ENCODE measurements around the gene OR4D2. TPM values are rescaled to one million over a fixed set of nuclear protein-coding genes. Genes with fewer than 3 reads are reported as not detected.

OR4D2 gene
- total RNA-seq, result not detected in 2 replicates

DNA sequence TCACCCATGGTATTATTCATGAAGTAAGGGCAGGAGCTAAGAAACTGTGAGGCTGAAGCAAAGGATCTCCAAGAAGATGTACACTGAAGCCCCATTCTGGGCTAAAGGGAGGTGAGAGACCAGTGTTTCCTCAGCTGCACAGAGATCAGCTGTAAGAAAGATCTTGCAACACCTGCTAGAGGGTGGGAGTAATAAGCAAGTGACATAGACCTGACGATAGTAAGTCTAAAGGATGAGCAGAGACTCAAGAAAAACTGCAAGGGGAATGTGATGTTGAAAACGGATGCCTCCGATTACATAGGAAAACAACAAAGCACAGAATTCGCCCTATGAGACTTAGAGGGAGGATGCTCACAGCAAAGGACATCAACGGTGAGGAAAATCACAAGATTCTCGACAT lies at the start of gene OR4D2:
TSS of gene OR4D2 (plus strand) at position 301 of the 400 bp plus-strand sequence. CDS start 2,674 bp downstream, outside the sequence.

DNA sequence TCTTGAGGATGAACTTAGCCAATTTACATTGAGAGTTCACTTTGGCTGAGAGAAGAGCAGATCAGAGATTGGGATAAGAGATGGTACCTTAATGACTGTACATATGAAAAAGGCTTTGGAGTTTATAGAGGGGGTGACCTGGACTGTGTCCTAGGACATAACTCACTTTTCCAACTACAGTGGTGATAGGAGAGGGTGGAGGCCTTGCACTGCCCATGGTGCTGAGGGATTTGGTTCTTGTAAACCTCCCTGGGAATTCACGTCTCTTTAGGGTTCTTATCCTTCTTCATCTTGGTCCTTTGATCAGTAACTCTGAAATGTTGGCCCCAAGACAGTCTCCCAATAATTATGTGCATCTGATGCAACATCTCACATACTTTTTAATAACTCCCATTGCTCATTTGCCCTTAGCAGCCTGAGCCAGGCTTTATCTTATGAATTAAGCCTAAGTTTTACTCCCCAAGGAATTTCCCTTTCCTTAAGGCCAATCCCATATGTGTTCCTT lies 18.8 kb upstream of the OR4D2 start, which contains the start of gene OR4D1:
TSS of gene OR4D1 (plus strand) at position 455 of the 505 bp plus-strand sequence. CDS start 6,770 bp downstream, outside the sequence.

DNA sequence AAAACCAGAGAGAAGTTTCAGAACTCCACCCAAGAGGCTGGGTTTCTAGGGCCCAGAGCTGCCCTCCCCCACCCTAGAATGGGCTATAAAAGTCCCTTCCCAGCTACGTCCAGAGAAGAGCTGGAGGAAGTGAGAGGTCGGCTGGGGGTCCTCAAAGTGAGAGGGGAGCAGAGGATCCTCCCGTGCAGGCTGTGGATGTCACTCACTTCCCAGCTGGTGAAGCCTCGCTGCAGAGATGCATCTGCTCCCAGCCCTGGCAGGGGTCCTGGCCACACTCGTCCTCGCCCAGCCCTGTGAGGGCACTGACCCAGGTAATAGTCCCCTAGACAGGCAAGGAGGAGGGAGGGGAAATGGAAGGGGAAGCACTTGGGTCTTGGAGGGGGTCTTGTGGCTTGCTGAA lies 25.8 kb downstream of the OR4D2 start, which contains the start of gene EPX:
TSS of gene EPX (plus strand) at position 115 of the 400 bp plus-strand sequence. CDS start at position 236, 121 bp downstream.

DNA sequence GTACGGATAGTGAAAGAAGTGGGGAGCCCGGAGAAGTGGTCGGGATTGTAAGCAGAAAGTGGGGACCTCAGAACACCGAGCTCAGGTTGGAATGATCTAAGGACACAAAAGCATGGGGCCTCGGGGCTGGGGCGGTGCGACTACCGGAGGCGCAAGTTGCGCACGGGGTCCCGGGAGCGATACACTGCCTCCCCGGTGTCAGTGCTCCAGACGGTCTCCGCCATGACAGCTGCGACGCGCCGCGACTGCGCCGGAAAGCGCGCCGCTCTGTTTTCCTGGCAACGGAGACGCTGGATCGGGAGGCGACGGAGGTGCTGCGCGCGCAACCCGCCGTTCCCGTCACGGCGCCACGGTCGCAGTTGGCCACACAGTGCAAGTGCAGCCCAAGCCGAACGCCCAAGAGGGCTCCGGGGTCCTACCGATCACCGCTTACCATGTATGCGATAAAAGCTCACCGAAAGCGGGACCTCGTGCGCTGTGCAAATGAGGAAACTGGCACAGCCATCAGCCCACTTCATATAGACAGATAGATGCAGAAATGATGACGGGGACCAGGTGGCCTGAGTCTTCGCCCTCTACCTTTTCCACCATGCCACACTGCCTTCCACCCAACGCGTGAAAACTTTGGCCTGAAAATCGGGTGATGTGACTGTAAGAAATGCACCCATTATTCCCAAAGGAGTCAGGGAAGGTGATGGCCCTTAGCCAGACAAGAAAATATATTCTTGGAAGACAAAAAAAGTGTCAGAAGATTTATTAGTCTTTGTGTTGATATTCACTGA lies 52.4 kb downstream of the OR4D2 start, which contains the start of gene MKS1:
TSS of gene MKS1 (minus strand) at position 249 of the 782 bp plus-strand sequence. CDS start at position 224, 25 bp downstream.

Other genes starting within 250 kb of the OR4D2 start
- gene CUEDC1, start 211.6 kb upstream of the OR4D2 start, total RNA-seq, result 11.9 and 14.4 TPM in 2 replicates
- gene VEZF1, start 178.7 kb upstream of the OR4D2 start, total RNA-seq, result 29.7 and 36.7 TPM in 2 replicates
- gene SRSF1, start 159.7 kb upstream of the OR4D2 start, total RNA-seq, result 420 and 544 TPM in 2 replicates
- 19.0 and 25.4 TPM in 2 replicates for gene DYNLL2, start 83.6 kb upstream of the OR4D2 start, total RNA-seq
- not detected in 2 replicates for gene OR4D1, start 18.6 kb upstream of the OR4D2 start, total RNA-seq
- gene EPX, start 25.7 kb downstream of the OR4D2 start, total RNA-seq, result not detected in 2 replicates
- gene MKS1, start 52.3 kb downstream of the OR4D2 start, total RNA-seq, result 11.6 and 12.1 TPM in 2 replicates
- gene LPO, start 71.6 kb downstream of the OR4D2 start, total RNA-seq, result not detected in 2 replicates
- under 0.01 and 0.06 TPM in 2 replicates for gene MPO, start 114.0 kb downstream of the OR4D2 start, total RNA-seq
- not detected in 2 replicates for gene TSPOAP1, start 161.8 kb downstream of the OR4D2 start, total RNA-seq
- 34.6 and 35.1 TPM in 2 replicates for gene SUPT4H1, start 185.2 kb downstream of the OR4D2 start, total RNA-seq